Measurements from ENCODE around the gene BRD2.

The BRD2 gene

GRCh38 chr6:33001685-33002084, 33.3 kb downstream of the BRD2 start:
- DNase-seq, result no peak

DNA sequence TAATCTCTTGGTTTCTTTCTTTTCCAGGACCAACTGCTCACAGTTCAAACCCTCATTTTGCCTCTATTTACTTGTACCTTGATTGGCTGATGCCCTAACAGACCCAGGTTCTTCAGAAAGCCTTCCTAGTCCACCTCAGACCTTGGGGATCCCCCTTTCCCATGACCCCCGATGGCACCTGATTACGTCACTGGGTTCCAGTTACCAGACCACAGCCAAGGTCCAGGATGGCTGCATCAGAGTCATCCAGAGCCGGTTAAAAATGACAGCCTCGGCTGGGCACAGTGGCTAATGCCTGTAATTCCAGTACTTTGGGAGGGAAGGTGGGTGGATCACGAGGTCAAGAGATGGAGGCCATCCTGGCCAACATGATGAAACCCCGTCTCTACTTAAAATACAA, 36.5 kb downstream of the BRD2 start:
- DNase-seq, result no peak

- no peak for DNase-seq
Measured at GRCh38 chr6:33007831-33008400, 39.5 kb downstream of the BRD2 start.

DNA sequence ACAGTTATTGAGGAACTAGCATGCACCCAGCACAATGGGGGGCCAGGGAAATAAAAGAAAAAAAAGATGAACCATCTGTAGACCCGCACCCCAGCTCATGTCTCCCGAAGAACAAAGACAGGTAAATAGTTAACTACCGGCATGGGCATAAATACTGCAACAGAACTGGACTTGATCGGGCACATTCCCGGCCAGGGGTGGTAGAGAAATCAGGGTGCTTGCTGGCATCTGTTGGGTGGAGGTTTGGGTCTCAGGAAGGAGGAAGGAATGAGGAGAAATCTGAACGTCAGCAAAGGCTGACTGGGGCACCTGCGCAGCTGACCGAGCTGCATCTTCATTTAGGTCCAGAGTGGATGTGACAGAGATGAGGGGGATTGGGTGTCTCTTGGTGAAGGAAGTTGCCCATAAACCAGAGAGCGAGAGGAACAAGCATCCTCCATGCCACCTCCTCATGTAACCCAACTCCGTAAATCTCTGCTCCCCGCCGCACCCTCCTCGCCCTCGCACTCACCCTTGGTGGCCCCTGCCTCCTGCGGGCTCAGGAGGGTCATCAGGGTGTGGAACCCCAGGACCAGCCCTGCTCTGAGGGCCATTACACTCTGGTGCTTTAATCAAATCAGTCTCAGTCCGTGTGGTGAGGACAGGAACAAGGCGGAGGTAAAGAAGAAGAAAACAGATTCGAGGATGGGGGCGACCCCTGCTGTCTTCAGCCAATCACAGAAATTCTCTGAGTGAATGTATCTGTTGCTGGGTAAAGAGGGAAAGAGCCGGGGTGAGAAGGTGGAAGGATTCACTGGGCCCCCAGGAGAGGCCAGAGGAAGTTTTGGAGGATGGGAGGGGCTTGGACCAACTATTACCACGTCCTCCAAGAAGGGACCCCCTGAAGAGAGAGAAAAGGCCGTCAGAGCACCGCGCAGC, 40.8 kb downstream of the BRD2 start, which contains the start of gene HLA-DOA:
HLA-DOA (minus strand) TSS at position 648 of the 918 bp plus-strand sequence.
- DNase-seq, result no peak

- DNase-seq, result no peak
Measured at GRCh38 chr6:33010356-33010755, 42.0 kb downstream of the BRD2 start.

DNA sequence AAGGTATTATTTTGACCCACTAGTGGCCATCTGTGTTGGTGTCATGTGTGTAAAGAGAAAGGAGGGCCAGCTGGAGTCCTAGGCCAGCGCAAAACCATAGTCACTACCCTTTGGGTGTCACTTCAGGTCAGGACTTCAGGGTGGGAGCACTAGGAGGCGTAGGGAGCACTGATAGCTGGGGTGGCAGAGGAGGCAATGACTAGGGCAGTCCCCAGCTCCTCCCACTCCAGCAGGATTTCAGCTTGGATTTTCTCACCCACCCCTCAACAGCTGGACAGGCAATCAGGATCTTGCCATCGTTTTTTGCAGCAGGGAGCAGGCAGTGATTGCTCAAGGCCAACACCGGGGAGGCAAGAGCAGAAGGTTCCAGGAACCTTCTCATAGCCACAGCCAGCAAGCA, 45.2 kb downstream of the BRD2 start:
- DNase-seq, result no peak

GRCh38 chr6:33014841-33015634, 46.6 kb downstream of the BRD2 start:
- peak; percentile 4 for DNase-seq

DNA sequence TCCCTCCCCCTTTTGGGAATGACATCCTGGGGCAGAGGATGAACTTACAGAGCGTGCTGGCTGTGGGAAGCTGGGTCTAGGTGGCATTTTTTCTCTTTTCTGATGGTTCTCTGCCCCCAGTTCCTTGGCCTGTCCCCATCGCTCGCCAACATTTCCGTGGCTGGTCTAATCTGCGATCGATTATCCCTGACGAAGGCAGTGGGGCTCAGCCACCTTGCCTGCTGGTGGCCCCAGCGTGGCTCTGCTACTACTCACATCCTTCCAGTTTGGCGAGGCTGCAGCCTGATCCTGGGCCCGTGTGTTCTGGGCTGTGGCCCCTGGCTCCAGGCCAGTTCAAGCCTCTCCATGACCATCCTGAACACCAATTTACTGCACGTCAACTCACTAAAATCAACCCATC, 47.4 kb downstream of the BRD2 start:
- DNase-seq, result no peak

DNA sequence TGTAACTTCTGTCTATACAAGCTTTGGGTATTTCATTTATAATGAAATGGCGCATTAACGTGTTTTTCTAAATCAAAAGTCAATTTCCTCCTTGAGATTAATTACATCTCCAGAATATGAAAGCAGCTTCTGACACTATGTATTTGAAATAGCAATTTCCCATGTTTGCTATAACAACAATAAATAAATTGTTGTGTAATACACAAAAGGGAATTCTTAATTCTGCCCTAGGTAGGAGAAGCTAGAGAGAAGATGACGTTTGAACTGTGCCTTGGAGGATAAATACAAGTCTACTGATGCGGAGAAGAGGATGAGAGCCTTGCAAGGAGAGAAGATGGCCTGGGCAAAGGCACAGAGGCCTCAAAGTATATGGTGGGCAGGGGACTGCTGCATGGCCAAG, 48.6 kb downstream of the BRD2 start:
- no peak for DNase-seq

- no peak for DNase-seq
Measured at GRCh38 chr6:33017694-33018353, 49.4 kb downstream of the BRD2 start.

DNA sequence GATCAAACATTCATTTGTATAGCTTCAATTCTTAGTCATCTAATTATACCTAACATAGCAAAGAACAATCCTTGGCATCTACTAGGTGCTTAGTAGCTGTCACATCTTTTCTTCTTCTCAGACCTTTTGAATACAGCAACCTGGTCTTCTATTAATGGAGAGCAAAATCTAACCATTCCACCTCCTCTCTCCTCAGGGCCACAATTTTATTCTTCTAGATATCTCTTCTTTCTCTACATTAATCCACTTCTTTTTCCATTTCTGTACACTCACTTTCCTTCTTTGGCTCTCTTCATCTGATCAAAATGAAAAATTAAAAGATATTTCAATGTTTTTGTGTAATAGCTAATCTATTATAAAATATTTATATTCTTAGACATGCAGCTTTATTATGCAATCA, 50.0 kb downstream of the BRD2 start:
- no peak for DNase-seq

DNA sequence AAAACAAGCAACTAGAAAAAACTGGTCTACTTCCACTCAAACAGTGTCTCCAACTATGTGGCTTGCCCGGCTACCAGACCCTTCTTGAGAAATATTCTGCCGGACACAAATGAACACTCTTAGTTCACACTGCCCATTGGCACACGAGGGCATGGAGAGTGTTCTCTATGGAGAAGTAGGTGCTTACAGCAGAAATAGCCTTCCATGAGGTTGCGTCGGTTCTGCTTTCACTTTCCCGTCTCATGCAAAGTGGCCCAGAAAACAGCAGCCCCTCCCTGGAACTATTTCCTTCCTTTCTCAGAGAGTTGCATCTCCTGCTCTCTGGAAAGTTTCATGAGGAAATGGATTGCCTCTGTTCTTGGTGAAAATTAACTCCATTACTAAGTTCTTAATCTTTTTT, 50.5 kb downstream of the BRD2 start:
- no peak for DNase-seq

DNA sequence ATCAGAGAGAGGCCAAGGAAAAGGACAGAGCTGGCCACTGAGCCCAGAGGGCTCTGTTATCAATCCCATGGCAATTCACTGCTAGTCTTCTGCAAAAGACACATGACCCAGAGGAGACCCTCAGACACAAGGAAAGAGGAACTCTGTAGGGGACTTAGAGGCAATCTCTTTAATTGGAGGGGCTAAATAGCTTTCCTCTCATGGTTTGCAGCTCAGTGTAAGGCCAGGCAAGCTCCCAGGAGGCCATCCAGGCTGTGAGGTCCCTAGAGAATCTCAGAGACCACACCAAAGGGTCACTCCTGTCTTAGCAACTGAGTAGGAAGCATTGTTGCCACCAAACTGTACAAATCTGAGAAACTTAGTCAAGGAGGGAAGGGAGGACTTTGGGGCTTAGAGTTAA, 51.0 kb downstream of the BRD2 start:
- DNase-seq, result no peak

DNA sequence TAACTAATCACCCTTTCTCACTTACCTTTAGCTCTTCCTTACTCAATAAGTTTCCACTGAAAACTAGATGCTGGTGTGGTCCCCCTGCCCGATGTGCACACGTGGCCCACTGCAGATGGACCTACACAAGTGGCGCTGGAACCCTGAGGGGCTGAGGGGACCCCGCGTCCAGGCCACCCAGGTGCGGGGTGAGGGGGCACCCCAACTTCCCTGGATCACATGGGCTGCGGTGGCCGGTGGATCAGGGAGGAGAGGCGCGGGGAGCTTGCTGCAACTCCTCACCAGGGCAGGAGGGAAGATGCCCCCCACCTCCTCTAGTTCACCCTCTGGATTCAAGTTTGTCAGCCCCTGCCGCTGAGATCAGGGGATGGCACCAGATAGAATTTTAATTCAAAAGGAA, 53.5 kb downstream of the BRD2 start:
- no peak for DNase-seq

- DNase-seq, result no peak
Measured at GRCh38 chr6:33023536-33023935, 55.1 kb downstream of the BRD2 start.

DNA sequence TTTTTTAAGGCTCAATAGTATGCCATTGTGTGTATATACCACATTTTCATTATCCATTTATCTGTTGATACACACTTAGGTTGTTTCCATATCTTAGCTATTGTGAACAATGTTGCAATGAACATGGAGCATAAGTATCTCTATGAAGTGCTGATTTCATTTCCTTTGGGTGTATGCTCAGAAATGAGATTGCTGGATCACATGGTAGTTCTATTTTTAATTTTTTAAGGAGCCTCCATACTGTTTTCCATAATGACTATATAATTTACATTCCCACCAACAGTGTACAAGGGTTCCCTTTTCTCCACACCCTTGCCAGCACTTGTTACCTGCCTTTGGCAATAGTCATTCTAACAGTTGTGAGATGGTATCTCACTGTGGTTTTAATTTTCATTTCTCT, 56.1 kb downstream of the BRD2 start:
- no peak for DNase-seq

DNA sequence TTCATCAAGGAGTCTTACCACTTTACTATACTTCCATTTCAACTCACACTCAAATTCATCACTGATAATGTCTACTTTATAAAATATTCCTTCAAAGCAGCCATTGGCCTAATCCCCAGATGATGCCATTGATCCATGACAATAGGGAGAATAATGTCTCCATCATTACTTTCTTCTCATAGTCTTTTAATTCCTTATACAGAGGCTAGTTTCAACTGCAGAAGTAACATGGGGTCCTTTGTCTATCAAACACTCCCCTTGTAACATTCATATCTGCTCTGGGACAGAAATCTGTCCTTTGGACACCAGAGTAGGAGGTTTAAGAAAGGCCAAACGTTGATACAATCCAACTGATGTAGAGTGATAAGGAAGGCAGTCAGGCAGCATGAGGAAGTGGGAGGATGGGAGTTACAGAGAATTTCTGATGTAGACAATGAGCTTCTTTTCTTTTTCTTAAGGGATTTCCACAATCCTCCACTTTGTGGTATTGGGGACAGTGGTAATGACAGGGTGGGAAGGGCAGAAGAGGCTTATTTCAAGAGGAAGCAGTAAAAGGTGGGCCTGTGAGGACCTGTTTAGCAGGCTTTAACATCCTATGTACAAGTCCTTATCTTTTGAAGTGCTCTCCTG, 59.9 kb downstream of the BRD2 start:
- DNase-seq, result no peak

DNA sequence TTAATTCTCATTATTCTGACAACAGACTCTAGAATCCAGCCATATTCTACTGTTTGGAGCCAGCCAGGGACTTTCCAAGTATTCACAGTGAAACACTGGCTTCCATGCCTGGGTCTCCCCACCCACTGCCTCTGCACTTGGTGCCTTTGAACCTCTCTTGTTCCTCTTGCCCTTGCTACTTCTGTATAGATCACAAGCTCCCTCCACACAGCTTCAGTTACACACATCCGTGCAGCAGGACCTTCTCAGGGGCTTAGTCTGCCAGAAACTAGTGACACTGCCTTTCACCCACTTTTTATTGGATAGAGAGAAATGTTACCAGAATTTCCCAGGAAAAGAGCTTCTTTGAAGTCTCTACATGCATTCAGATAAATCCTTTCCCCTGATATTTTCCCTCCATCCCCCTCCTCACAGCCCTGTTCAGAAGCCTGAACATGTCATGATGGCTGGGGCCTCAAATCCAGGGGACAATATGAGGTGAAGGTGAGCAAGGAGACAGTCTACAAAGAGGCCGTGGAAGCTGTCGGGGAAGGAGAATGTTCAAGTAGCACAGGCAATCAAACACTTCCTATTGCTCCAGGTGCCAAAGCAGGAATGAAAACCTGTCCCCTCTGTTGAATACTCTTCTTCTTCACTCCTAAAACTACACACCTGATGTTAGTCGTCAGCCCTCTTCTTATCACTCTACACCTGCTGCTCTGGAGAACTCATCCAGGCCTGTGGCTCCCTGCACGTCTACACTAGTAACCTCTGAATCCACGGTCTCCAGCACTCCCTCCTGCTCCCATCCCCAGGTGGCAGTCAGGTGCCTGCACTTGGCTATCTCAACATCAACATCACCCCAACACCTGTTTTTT, 61.2 kb downstream of the BRD2 start:
- DNase-seq, result no peak

- DNase-seq, result no peak
Measured at GRCh38 chr6:33030245-33030644, 61.9 kb downstream of the BRD2 start.

Measured in T1000 (cell line).